Measurements from ENCODE around the gene GNS. TPM values are rescaled to one million over a fixed set of nuclear protein-coding genes. Genes with fewer than 3 reads are reported as not detected.

The GNS gene
- total RNA-seq, 1 experiment from 2014 or later = 26.0 TPM

DNA sequence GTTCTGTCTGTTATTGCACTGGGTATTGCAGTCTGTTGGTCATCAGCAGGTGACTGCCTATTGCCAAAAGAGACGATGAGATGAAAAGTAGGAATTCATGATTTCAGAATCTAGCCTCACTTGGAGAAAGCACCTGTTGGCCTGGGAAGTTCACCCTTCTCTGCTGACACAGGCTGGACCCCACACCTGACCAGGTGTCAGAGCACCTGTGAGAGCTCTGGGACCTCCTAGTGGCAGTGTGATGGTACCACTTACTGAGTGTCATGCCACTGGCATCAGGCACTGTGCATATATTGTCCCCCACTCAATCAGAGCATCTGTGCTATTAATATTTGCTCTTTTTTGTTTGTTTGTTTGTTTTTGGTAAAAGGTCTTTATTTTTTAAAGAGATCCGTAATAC, 81.0 kb downstream of the GNS start:
- peak overlapping the region in 1 of 3 experiments; percentile 84; a peak in 1 of 7 replicates for H3K27ac Mint-ChIP-seq
- H3K23me2 ChIP-seq (ENCODE audit: insufficient read length, low read depth, low read length, poor library complexity, severe bottlenecking) = no peaks in the 10 kb centered on the region

More for the DNA sequence above, 81.0 kb downstream of the GNS start:
- Histone ChIP-seq H3K27ac (ENCODE audit: insufficient read length, low read depth, low read length) (no peak overlapping the region), H4K20me1 (ENCODE audit: control insufficient read depth, insufficient read depth, insufficient read length) (no peaks in the 10 kb centered on the region), H3K56ac (ENCODE audit: insufficient read length, low read depth, low read length) (no peak overlapping the region), H3K18ac (ENCODE audit: insufficient read length, low read depth, low read length) (no peak overlapping the region), H3K4me1 (ENCODE audit: insufficient read depth, low read length) (peaks cover 16% of the 10 kb centered on the region), H3K79me2 (ENCODE audit: insufficient read depth, low read length) (peaks cover 6% of the 10 kb centered on the region; the same call in 1 of the 2 replicates), H3K14ac (ENCODE audit: insufficient read depth, low read length) (no peak overlapping the region), H2BK20ac (ENCODE audit: low read depth, low read length, poor library complexity, severe bottlenecking) (no peak overlapping the region), H4K5ac (ENCODE audit: insufficient read length, low read depth, low read length) (no peak overlapping the region), H2AK5ac (ENCODE audit: insufficient read length, low read length) (no peak overlapping the region), H4K91ac (ENCODE audit: insufficient read length, low read depth, low read length) (no peak overlapping the region), H2BK12ac (ENCODE audit: insufficient read length, low read depth, low read length) (no peak overlapping the region), H2AFZ (ENCODE audit: low read length) (no peak overlapping the region), H2BK5ac (ENCODE audit: insufficient read length, low read length) (no peak overlapping the region), H3K4ac (ENCODE audit: low read depth, low read length) (no peak overlapping the region), H2BK120ac (ENCODE audit: low read depth, low read length, poor library complexity, severe bottlenecking) (no peak overlapping the region), H4K8ac (replicated peaks; ENCODE audit: insufficient read length, low read depth, low read length) (no peak overlapping the region), H3K79me1 (ENCODE audit: insufficient read depth, low read depth, low read length, poor library complexity, severe bottlenecking) (no peaks in the 10 kb centered on the region), H2BK15ac (ENCODE audit: low read depth, low read length) (no peak overlapping the region), H3K23ac (ENCODE audit: insufficient read length, low read depth, low read length) (no peak overlapping the region), H3K9me3 (ENCODE audit: control insufficient read depth, low read depth, low read length) (no peaks in the 10 kb centered on the region), H3T11ph (ENCODE audit: low read length) (no peak overlapping the region), H3K9ac (ENCODE audit: extremely low read depth, insufficient read length, low read length) (no peak overlapping the region), H3K4me2 (ENCODE audit: insufficient read depth, insufficient read length, low read length) (no peak overlapping the region), H3K27me3 (ENCODE audit: insufficient read depth, low read length) (no peaks in the 10 kb centered on the region)
- TF ChIP-seq CTCF (conservative IDR thresholded peaks at IDR 0.05) = peak; percentile 55
- no peaks in the 10 kb centered on the region for H3K9me3 Mint-ChIP-seq
- peaks cover 45 to 60% of the 10 kb centered on the region in 2 experiments for H3K4me1 Mint-ChIP-seq
- H3K36me3 Mint-ChIP-seq (ENCODE audit: insufficient read depth in 1 of 3, low read depth in 3 of 3) = no peaks in the 10 kb centered on the region
- no peaks in the 10 kb centered on the region for H3K27me3 Mint-ChIP-seq (ENCODE audit: low read depth)
- no CpG with 5 or more reads among the region's 2 CpGs for WGBS (ENCODE audit: extremely low coverage, insufficient read length, low lambda C conversion rate)
- no peak overlapping the region for H3K4me3 Mint-ChIP-seq
- no peak for DNase-seq
